DOHH2 (cell line): ENCODE data around the gene TRPC1.

Experiments
- EZH2phosphoT487 ChIP-seq: fragments of 200-600 bp; sonication (generic); IDR thresholded peaks from 2 replicates; pipeline ENCODE4 v1.6.1; 2017; ENCODE audit warnings: borderline replicate concordance, mild to moderate bottlenecking, antibody characterized with exemption, low read length, moderate library complexity, mixed read lengths
- TF ChIP-seq, protein P1 (sequence below): fragments of 200-600 bp; sonication (generic); IDR thresholded peaks from one replicate; pipeline ENCODE4 v1.5.1; 2014; ENCODE audit warnings: antibody characterized with exemption, mild to moderate bottlenecking, low read depth, low read length; ENCODE audit not compliant: poor library complexity, severe bottlenecking

DNA sequence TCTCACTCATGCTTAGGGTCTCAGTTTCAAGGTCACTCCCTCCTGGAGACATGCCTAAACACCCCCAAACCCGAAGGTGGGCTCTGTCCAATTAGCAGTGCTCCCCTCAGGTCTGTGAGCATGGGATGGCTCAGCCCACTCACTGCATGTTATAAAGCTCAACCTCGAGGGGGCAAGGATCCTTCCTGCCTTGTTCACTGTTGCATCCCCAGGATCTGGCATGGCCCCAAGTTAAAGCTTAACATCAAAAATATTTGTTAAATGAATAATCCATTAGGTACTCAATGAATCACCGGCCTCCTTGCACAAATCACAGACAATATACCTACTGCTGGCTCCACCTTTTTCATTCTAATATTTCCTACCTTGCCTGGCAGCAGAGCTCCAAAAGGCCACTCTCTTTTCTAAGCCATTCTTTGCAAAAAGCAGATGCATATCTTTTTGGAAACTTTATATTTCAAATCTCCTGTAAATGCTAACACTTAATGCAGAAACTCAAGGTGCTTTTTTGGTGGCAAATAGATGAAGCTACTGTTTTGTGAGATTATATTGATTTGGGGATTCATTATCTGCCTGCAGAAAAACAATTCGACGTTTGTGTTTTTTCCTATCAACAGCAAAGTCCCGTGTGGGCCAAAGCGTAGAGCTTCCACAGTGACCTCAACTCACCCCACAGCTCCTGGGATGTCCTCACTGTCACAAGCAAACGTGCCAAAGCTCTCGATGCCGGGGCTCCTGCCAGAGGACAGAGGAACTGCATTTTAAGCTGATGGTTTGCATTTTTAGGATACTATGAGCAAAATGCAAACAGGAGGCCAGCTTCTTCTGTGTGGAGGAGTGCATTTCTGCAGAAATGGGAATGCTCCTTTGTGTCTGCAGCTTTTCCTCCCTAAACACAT lies 129.7 kb downstream of the TRPC1 start:
- TF ChIP-seq, protein P1, sequence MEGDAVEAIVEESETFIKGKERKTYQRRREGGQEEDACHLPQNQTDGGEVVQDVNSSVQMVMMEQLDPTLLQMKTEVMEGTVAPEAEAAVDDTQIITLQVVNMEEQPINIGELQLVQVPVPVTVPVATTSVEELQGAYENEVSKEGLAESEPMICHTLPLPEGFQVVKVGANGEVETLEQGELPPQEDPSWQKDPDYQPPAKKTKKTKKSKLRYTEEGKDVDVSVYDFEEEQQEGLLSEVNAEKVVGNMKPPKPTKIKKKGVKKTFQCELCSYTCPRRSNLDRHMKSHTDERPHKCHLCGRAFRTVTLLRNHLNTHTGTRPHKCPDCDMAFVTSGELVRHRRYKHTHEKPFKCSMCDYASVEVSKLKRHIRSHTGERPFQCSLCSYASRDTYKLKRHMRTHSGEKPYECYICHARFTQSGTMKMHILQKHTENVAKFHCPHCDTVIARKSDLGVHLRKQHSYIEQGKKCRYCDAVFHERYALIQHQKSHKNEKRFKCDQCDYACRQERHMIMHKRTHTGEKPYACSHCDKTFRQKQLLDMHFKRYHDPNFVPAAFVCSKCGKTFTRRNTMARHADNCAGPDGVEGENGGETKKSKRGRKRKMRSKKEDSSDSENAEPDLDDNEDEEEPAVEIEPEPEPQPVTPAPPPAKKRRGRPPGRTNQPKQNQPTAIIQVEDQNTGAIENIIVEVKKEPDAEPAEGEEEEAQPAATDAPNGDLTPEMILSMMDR, result no peak
- TF ChIP-seq EZH2phosphoT487, result no peak
